HG03095 (cell line): ENCODE results near the gene LTB.
"Not testable (repeated sequence)": the region's sequence is repeated elsewhere in the genome, so short reads cannot be mapped to it uniquely, and the experiment has no call there.

ENCODE experiments used
- ATAC-seq: cut with Tn5 transposase; IDR thresholded peaks from one replicate; pipeline ENCODE4 v1.9.1; 2021; ENCODE audit warnings: moderate library complexity; ENCODE audit not compliant: unreplicated experiment

The LTB gene

GRCh38 chr6:31556307-31556706, 25.9 kb downstream of the LTB start:
- ATAC-seq = no peak

GRCh38 chr6:31551371-31551770, 30.9 kb downstream of the LTB start:
- ATAC-seq = not testable (repeated sequence)

- ATAC-seq = no peak
Observed at GRCh38 chr6:31548544-31548873, 33.7 kb downstream of the LTB start.

GRCh38 chr6:31547727-31548543, 34.3 kb downstream of the LTB start:
- ATAC-seq = no peak

GRCh38 chr6:31546958-31547726, 35.1 kb downstream of the LTB start, which contains the start of gene NFKBIL1:
Gene NFKBIL1, plus strand, starts transcription at chr6:31547608. Its CDS starts 87 bp downstream, at chr6:31547695.
- ATAC-seq = peak; percentile 52

- ATAC-seq = peak; percentile 41
Observed at GRCh38 chr6:31546339-31546957, 35.8 kb downstream of the LTB start, which contains the start of gene ATP6V1G2. Gene ATP6V1G2, minus strand, starts transcription at chr6:31546608. Its CDS starts 49 bp downstream, at chr6:31546559.

GRCh38 chr6:31545291-31545690, 36.9 kb downstream of the LTB start:
- no peak for ATAC-seq

GRCh38 chr6:31544676-31545075, 37.5 kb downstream of the LTB start:
- ATAC-seq = no peak

GRCh38 chr6:31543639-31544038, 38.6 kb downstream of the LTB start:
- no peak for ATAC-seq

- ATAC-seq = peak; percentile 46
Observed at GRCh38 chr6:31541658-31542521, 40.3 kb downstream of the LTB start, which contains the start of gene DDX39B. Gene DDX39B, minus strand, starts transcription at chr6:31542003. Its CDS starts 1,471 bp downstream, at chr6:31540532.

GRCh38 chr6:31541059-31541657, 41.1 kb downstream of the LTB start:
- ATAC-seq = no peak

GRCh38 chr6:31540640-31541039, 41.6 kb downstream of the LTB start:
- ATAC-seq = no peak

GRCh38 chr6:31538805-31539400, 43.3 kb downstream of the LTB start:
- no peak for ATAC-seq

GRCh38 chr6:31535538-31536324, 46.5 kb downstream of the LTB start:
- no peak for ATAC-seq

GRCh38 chr6:31534521-31535040, 47.6 kb downstream of the LTB start:
- ATAC-seq = no peak

- no peak for ATAC-seq
Observed at GRCh38 chr6:31534011-31534410, 48.2 kb downstream of the LTB start.

- ATAC-seq = no peak
Observed at GRCh38 chr6:31533455-31533841, 48.8 kb downstream of the LTB start.

- no peak for ATAC-seq
Observed at GRCh38 chr6:31532644-31533454, 49.4 kb downstream of the LTB start.
